Uterus (tissue), 2 donors: ENCODE results near the gene LTBP4.

Experiments
- POLR2A ChIP-seq, 2 donors: fragments of 450-650 bp; IDR thresholded peaks; one replicate each; pipeline ENCODE4 v1.6.1; 2016; ENCODE audit warnings: antibody characterized with exemption in 2 of 2, mild to moderate bottlenecking in 1 of 2, moderate library complexity in 1 of 2
- TF ChIP-seq, protein P1 (sequence below), 4 experiments: fragments of 200-600 bp in 2 of 4; fragments of 450-650 bp in 2 of 4; sonication (generic) in 2 of 4; IDR thresholded peaks; one replicate each; pipeline ENCODE4 v1.5.1; 2016 to 2019; ENCODE audit warnings: antibody characterized with exemption in 4 of 4, mild to moderate bottlenecking in 2 of 4, moderate library complexity in 1 of 4

- TF ChIP-seq, protein P1, sequence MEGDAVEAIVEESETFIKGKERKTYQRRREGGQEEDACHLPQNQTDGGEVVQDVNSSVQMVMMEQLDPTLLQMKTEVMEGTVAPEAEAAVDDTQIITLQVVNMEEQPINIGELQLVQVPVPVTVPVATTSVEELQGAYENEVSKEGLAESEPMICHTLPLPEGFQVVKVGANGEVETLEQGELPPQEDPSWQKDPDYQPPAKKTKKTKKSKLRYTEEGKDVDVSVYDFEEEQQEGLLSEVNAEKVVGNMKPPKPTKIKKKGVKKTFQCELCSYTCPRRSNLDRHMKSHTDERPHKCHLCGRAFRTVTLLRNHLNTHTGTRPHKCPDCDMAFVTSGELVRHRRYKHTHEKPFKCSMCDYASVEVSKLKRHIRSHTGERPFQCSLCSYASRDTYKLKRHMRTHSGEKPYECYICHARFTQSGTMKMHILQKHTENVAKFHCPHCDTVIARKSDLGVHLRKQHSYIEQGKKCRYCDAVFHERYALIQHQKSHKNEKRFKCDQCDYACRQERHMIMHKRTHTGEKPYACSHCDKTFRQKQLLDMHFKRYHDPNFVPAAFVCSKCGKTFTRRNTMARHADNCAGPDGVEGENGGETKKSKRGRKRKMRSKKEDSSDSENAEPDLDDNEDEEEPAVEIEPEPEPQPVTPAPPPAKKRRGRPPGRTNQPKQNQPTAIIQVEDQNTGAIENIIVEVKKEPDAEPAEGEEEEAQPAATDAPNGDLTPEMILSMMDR (IDR thresholded peaks at IDR 0.05), result no peak
- no peak for TF ChIP-seq POLR2A (IDR thresholded peaks at IDR 0.05)
These were observed 66.4 kb downstream of the LTBP4 start for GRCh38 chr19:40667602-40668001.
